ENCODE data around the gene NT5DC3. TPM values are rescaled to one million over a fixed set of nuclear protein-coding genes. Genes with fewer than 3 reads are reported as not detected.

The NT5DC3 gene
- total and polyA plus RNA-seq, 4 donors: 1.3 to 9.0 (median 4.4) TPM

GRCh38 chr12:103807561-103808238, 33.3 kb downstream of the NT5DC3 start:
- TF ChIP-seq NR2F2 (IDR thresholded peaks at IDR 0.05) (no peak), HNF4G (IDR thresholded peaks at IDR 0.05) (no peak), GABPA (IDR thresholded peaks at IDR 0.05 in 1 of 2, conservative IDR thresholded peaks at IDR 0.05 in 1 of 2) (no peak), EGR1 (IDR thresholded peaks at IDR 0.05; ENCODE audit: low read depth in 2 of 2) (no peak), ZBTB33 (IDR thresholded peaks at IDR 0.05) (no peak), SP1 (IDR thresholded peaks at IDR 0.05) (no peak), ATF3 (IDR thresholded peaks at IDR 0.05) (no peak), HNF4A (conservative IDR thresholded peaks at IDR 0.05) (no peak), MAX (IDR thresholded peaks at IDR 0.05) (no peak), FOXA1 (IDR thresholded peaks at IDR 0.05) (no peak), REST (IDR thresholded peaks at IDR 0.05) (no peak), CTCF (IDR thresholded peaks at IDR 0.05; ENCODE audit: low read depth, low read length, missing input control) (no peak), FOXA2 (IDR thresholded peaks at IDR 0.05) (no peak), TAF1 (conservative IDR thresholded peaks at IDR 0.05) (no peak), YY1 (IDR thresholded peaks at IDR 0.05) (no peak), JUND (IDR thresholded peaks at IDR 0.05) (no peak), RXRA (IDR thresholded peaks at IDR 0.05) (no peak), RAD21 (IDR thresholded peaks at IDR 0.05) (no peak)
- H3K36me3 ChIP-seq (ENCODE audit: control insufficient read depth in 4 of 4, insufficient read depth in 3 of 4, low read depth in 1 of 4, low read length in 3 of 4): no peaks in the 10 kb centered on the region
- no peak overlapping the region for H3K4me3 ChIP-seq (ENCODE audit: low read depth in 1 of 3, low read length in 3 of 3)
- no peaks in the 10 kb centered on the region for H3K9me3 ChIP-seq (ENCODE audit: control insufficient read depth in 4 of 4, low read length in 3 of 4)
- H3K4me1 ChIP-seq (ENCODE audit: control insufficient read depth in 4 of 4, insufficient read depth in 4 of 4, low read length in 3 of 4): no peaks in the 10 kb centered on the region
- no peak for DNase-seq (ENCODE audit: low spot score)
- H3K27me3 ChIP-seq (ENCODE audit: control insufficient read depth in 4 of 4, insufficient read depth in 4 of 4, low read length in 3 of 4): no peaks in the 10 kb centered on the region
- no peak overlapping the region for H3K9ac ChIP-seq (ENCODE audit: low read depth in 1 of 2, low read length in 2 of 2)
- 88% methylated on average over 9 of the region's 9 CpGs for WGBS
- no peak overlapping the region for H3K27ac ChIP-seq (ENCODE audit: low read depth in 1 of 2, low read length in 2 of 2)
